H9 (cell line): ENCODE results near the gene DYNLRB1. TPM values are rescaled to one million over a fixed set of nuclear protein-coding genes. Genes with fewer than 3 reads are reported as not detected.

Experiments used
- DNase-seq: peaks from one replicate; pipeline ENCODE4 v3.0.0-alpha.2; 2017
- H2AFZ ChIP-seq: one replicate; pipeline ENCODE4 v1.6.1; 2013; ENCODE audit warnings: mild to moderate bottlenecking, low read length, control low read depth, moderate library complexity
- H2AK5ac ChIP-seq: 2 replicates; pipeline ENCODE4 v1.6.1; 2013; ENCODE audit warnings: low read length, control low read depth, mixed read lengths; ENCODE audit not compliant: insufficient read length
- H2BK120ac ChIP-seq: one replicate; pipeline ENCODE4 v1.6.1; 2013; ENCODE audit warnings: low read depth, mild to moderate bottlenecking, low read length, control low read depth, inconsistent platforms; ENCODE audit not compliant: poor library complexity, severe bottlenecking
- H2BK12ac ChIP-seq: 2 replicates; pipeline ENCODE4 v1.6.1; 2013; ENCODE audit warnings: low read length, control low read depth, mixed read lengths, low read depth; ENCODE audit not compliant: insufficient read length
- H2BK15ac ChIP-seq: 2 replicates; pipeline ENCODE4 v1.6.1; 2013; ENCODE audit warnings: low read depth, low read length, control low read depth
- H2BK20ac ChIP-seq: one replicate; pipeline ENCODE4 v1.6.1; 2013; ENCODE audit warnings: low read depth, mild to moderate bottlenecking, low read length, control low read depth, inconsistent platforms; ENCODE audit not compliant: poor library complexity, severe bottlenecking
- H2BK5ac ChIP-seq: 2 replicates; pipeline ENCODE4 v1.6.1; 2013; ENCODE audit warnings: low read length, control low read depth, mixed read lengths; ENCODE audit not compliant: insufficient read length
- H3K14ac ChIP-seq: 2 replicates; pipeline ENCODE4 v1.6.1; 2013; ENCODE audit warnings: low read length, control low read depth; ENCODE audit not compliant: insufficient read depth
- H3K18ac ChIP-seq: 2 replicates; pipeline ENCODE4 v1.6.1; 2013; ENCODE audit warnings: low read depth, mild to moderate bottlenecking, mixed read lengths, low read length, control low read depth; ENCODE audit not compliant: insufficient read length
- H3K23ac ChIP-seq: 2 replicates; pipeline ENCODE4 v1.6.1; 2013; ENCODE audit warnings: low read length, control low read depth, mixed read lengths, low read depth; ENCODE audit not compliant: insufficient read length
- H3K23me2 ChIP-seq: 2 replicates; pipeline ENCODE4 v1.6.1; 2013; ENCODE audit warnings: low read depth, mild to moderate bottlenecking, mixed read lengths, low read length, control low read depth; ENCODE audit not compliant: insufficient read length, poor library complexity, severe bottlenecking
- H3K27ac ChIP-seq: 2 replicates; pipeline ENCODE4 v1.5.1; 2013; ENCODE audit warnings: low read length, control low read depth, mixed read lengths, low read depth; ENCODE audit not compliant: insufficient read length
- H3K27me3 ChIP-seq: 2 replicates; pipeline ENCODE4 v1.6.1; 2013; ENCODE audit warnings: low read length, control low read depth, inconsistent platforms; ENCODE audit not compliant: insufficient read depth
- H3K4ac ChIP-seq: 2 replicates; pipeline ENCODE4 v1.6.1; 2013; ENCODE audit warnings: low read depth, mild to moderate bottlenecking, control low read depth, inconsistent platforms, low read length, moderate library complexity
- H3K4me1 ChIP-seq: 2 replicates; pipeline ENCODE4 v1.6.1; 2013; ENCODE audit warnings: low read length, control low read depth, inconsistent platforms; ENCODE audit not compliant: insufficient read depth
- H3K4me2 ChIP-seq: 2 replicates; pipeline ENCODE4 v1.6.1; 2013; ENCODE audit warnings: low read length, control low read depth, mixed read lengths; ENCODE audit not compliant: insufficient read length, insufficient read depth
- H3K56ac ChIP-seq: 2 replicates; pipeline ENCODE4 v1.6.1; 2013; ENCODE audit warnings: low read depth, mild to moderate bottlenecking, mixed read lengths, low read length, control low read depth; ENCODE audit not compliant: insufficient read length
- H3K79me1 ChIP-seq: 2 replicates; pipeline ENCODE4 v1.6.1; 2013; ENCODE audit warnings: low read depth, mild to moderate bottlenecking, moderate library complexity, low read length, control low read depth, inconsistent platforms; ENCODE audit not compliant: insufficient read depth, poor library complexity, severe bottlenecking
- H3K79me2 ChIP-seq: 2 replicates; pipeline ENCODE4 v1.6.1; 2013; ENCODE audit warnings: low read length, control low read depth, inconsistent platforms; ENCODE audit not compliant: insufficient read depth
- H3K9ac ChIP-seq: 2 replicates; pipeline ENCODE4 v1.6.1; 2013; ENCODE audit warnings: low read length, control low read depth, mixed read lengths; ENCODE audit not compliant: insufficient read length; ENCODE audit errors: extremely low read depth
- H3K9me3 ChIP-seq: one replicate; pipeline ENCODE4 v1.6.1; 2013; ENCODE audit warnings: low read depth, low read length, inconsistent platforms; ENCODE audit not compliant: control insufficient read depth
- H3T11ph ChIP-seq: one replicate; pipeline ENCODE4 v1.6.1; 2013; ENCODE audit warnings: mild to moderate bottlenecking, low read length, control low read depth, inconsistent platforms
- H4K20me1 ChIP-seq: one replicate; pipeline ENCODE4 v1.6.1; 2013; ENCODE audit not compliant: control insufficient read depth, insufficient read length, insufficient read depth
- H4K5ac ChIP-seq: 2 replicates; pipeline ENCODE4 v1.6.1; 2013; ENCODE audit warnings: low read depth, mild to moderate bottlenecking, mixed read lengths, low read length, control low read depth; ENCODE audit not compliant: insufficient read length
- H4K8ac ChIP-seq: replicated peaks from 2 replicates; pipeline ENCODE4 v1.6.1; 2013; ENCODE audit warnings: low read length, control low read depth, mixed read lengths, low read depth; ENCODE audit not compliant: insufficient read length
- H4K91ac ChIP-seq: 2 replicates; pipeline ENCODE4 v1.6.1; 2013; ENCODE audit warnings: low read depth, mild to moderate bottlenecking, moderate library complexity, mixed read lengths, low read length, control low read depth; ENCODE audit not compliant: insufficient read length
- H3K27ac Mint-ChIP-seq, 3 experiments: 2 replicates in 2 of 3; 3 replicates in 1 of 3; pipeline ENCODE4 v1.8.0; 2020 to 2021; ENCODE audit warnings: mixed read lengths in 3 of 3, mild to moderate bottlenecking in 1 of 3, moderate library complexity in 1 of 3
- H3K27me3 Mint-ChIP-seq: 2 replicates; pipeline ENCODE4 v1.8.0; 2021; ENCODE audit warnings: low read depth, mild to moderate bottlenecking, moderate library complexity, mixed read lengths
- H3K36me3 Mint-ChIP-seq, 3 experiments: 2 replicates in 2 of 3; 3 replicates in 1 of 3; pipeline ENCODE4 v1.8.0; 2020 to 2021; ENCODE audit warnings: low read depth in 3 of 3, mixed read lengths in 3 of 3; ENCODE audit not compliant: insufficient read depth in 1 of 3
- H3K4me1 Mint-ChIP-seq, 2 experiments: 2 replicates each; pipeline ENCODE4 v1.8.0; 2020; ENCODE audit warnings: mixed read lengths in 2 of 2
- H3K4me3 Mint-ChIP-seq, 2 experiments: 2 replicates in 1 of 2; 3 replicates in 1 of 2; pipeline ENCODE4 v1.8.0; 2020 to 2021; ENCODE audit warnings: mild to moderate bottlenecking in 2 of 2, mixed read lengths in 2 of 2, moderate library complexity in 1 of 2
- H3K9me3 Mint-ChIP-seq, 2 experiments: 2 replicates in 1 of 2; 3 replicates in 1 of 2; pipeline ENCODE4 v1.8.0; 2020; ENCODE audit warnings: mild to moderate bottlenecking in 2 of 2, mixed read lengths in 2 of 2, moderate library complexity in 1 of 2
- CTCF ChIP-seq: fragments of 200-600 bp; sonication (generic); conservative IDR thresholded peaks from 3 replicates; pipeline ENCODE4 v1.8.0; 2021; ENCODE audit warnings: antibody characterized with exemption, mild to moderate bottlenecking
- WGBS: extraction: QIAGEN DNeasy Blood & Tissue Kit; methylation state at CpG from one replicate; pipeline ENCODE4 v1.1.7; 2013; ENCODE audit warnings: missing lambda C conversion rate, low lambda C conversion rate, mixed read lengths; ENCODE audit not compliant: insufficient read length; ENCODE audit errors: extremely low coverage; 5-methylcytosine and 5-hydroxymethylcytosine counted together
- total RNA-seq: library from RNA; stranded (reverse); gene quantifications from 2 replicates; pipeline ENCODE4 v1.2.1, GENCODE V29; 2021

Gene DYNLRB1
- total RNA-seq, 1 experiment from 2014 or later, result 200 TPM

GRCh38 chr20:34581341-34582184, 65.3 kb downstream of the DYNLRB1 start:
- Histone ChIP-seq H2BK120ac (no peak overlapping the region), H3K23ac (no peak overlapping the region), H4K20me1 (no peaks in the 10 kb centered on the region), H2BK20ac (no peak overlapping the region), H2AK5ac (no peak overlapping the region), H3K79me2 (no peaks in the 10 kb centered on the region), H3K9ac (no peak overlapping the region), H3K56ac (no peak overlapping the region), H2BK15ac (no peak overlapping the region), H3T11ph (no peak overlapping the region), H3K9me3 (no peaks in the 10 kb centered on the region), H2BK5ac (no peak overlapping the region), H3K18ac (no peak overlapping the region), H3K4me2 (no peak overlapping the region), H3K14ac (no peak overlapping the region), H3K79me1 (no peaks in the 10 kb centered on the region), H3K4me1 (no peaks in the 10 kb centered on the region), H2BK12ac (no peak overlapping the region), H3K27ac (no peak overlapping the region), H3K23me2 (no peaks in the 10 kb centered on the region), H4K91ac (no peak overlapping the region), H4K8ac (no peak overlapping the region), H3K4ac (no peak overlapping the region), H4K5ac (no peak overlapping the region), H3K27me3 (no peaks in the 10 kb centered on the region), H2AFZ (no peak overlapping the region)
- no peak for TF ChIP-seq CTCF
- no peak for DNase-seq
- H3K27me3 Mint-ChIP-seq, result no peaks in the 10 kb centered on the region; the same call in 1 of the 2 replicates
- H3K36me3 Mint-ChIP-seq, result peaks cover 0 to 15% (median 6%) of the 10 kb centered on the region in 3 experiments; a peak in 4 of 7 replicates
- peak overlapping the region in 2 of 3 experiments; percentile 60 to 74; a peak in 2 of 7 replicates for H3K27ac Mint-ChIP-seq
- no peaks in the 10 kb centered on the region for H3K9me3 Mint-ChIP-seq
- H3K4me1 Mint-ChIP-seq, result no peaks in the 10 kb centered on the region
- no peak overlapping the region for H3K4me3 Mint-ChIP-seq
- WGBS, result no CpG with 5 or more reads among the region's 11 CpGs
